IMR-90 (cell line): ENCODE results near the gene LRRC36. TPM values are rescaled to one million over a fixed set of nuclear protein-coding genes. Genes with fewer than 3 reads are reported as not detected.

Experiments
- ATAC-seq: fragments of 200-7000 bp; cut with Tn5 transposase; 2 replicates; pipeline ENCODE4 v1.9.1; 2020; ENCODE audit warnings: low read depth, mild to moderate bottlenecking, moderate library complexity
- BruUV-seq: library from RNA; stranded (reverse); fragments of 400-500 nt; replicated peaks from 2 replicates; lab custom pipeline; 2021; lab: Mats Ljungman, UMichigan
- CTCF ChIA-PET: fragments of 300-600 bp; formaldehyde crosslinking; extraction: SDS; loops from one replicate; lab custom pipeline; 2021; ENCODE audit warnings: antibody characterized with exemption; lab: Yijun Ruan, JAX
- POLR2A ChIA-PET: fragments of 300-600 bp; sonication (Branson Sonifier 250); formaldehyde crosslinking; loops from one replicate; lab custom pipeline; 2022; ENCODE audit warnings: antibody characterized with exemption; ENCODE audit not compliant: unreplicated experiment; lab: Charles Lee
- DNase-seq: peaks from one replicate; pipeline ENCODE4 v3.0.0; 2013
- H2AFZ ChIP-seq: replicated peaks from 2 replicates; pipeline ENCODE3; 2013; ENCODE audit warnings: low read length, mild to moderate bottlenecking; ENCODE audit not compliant: poor library complexity
- H2AK5ac ChIP-seq: 2 replicates; pipeline ENCODE4 v1.6.1; 2013; ENCODE audit warnings: low read depth, low read length, inconsistent platforms
- H2AK9ac ChIP-seq: replicated peaks from 2 replicates; pipeline ENCODE3; 2013; ENCODE audit warnings: mild to moderate bottlenecking, low read depth, low read length, moderate library complexity; ENCODE audit not compliant: poor library complexity
- H2BK120ac ChIP-seq: 2 replicates; pipeline ENCODE4 v1.6.1; 2013; ENCODE audit warnings: low read depth, low read length, inconsistent platforms
- H2BK15ac ChIP-seq: 3 replicates; pipeline ENCODE4 v1.6.1; 2013; ENCODE audit warnings: low read depth, low read length, inconsistent platforms
- H2BK20ac ChIP-seq: 2 replicates; pipeline ENCODE4 v1.6.1; 2013; ENCODE audit warnings: low read depth, mild to moderate bottlenecking, inconsistent platforms, low read length, moderate library complexity
- H2BK5ac ChIP-seq: 2 replicates; pipeline ENCODE4 v1.6.1; 2013; ENCODE audit warnings: mild to moderate bottlenecking, low read depth, low read length, inconsistent platforms; ENCODE audit not compliant: poor library complexity, severe bottlenecking
- H3K14ac ChIP-seq: replicated peaks from 2 replicates; pipeline ENCODE4 v1.6.1; 2013; ENCODE audit warnings: low read depth, low read length, inconsistent platforms
- H3K18ac ChIP-seq: 2 replicates; pipeline ENCODE4 v1.6.1; 2013; ENCODE audit warnings: low read depth, low read length, control low read depth
- H3K23ac ChIP-seq: 2 replicates; pipeline ENCODE4 v1.6.1; 2013; ENCODE audit warnings: low read depth, low read length, inconsistent platforms
- H3K27ac ChIP-seq: 2 replicates; pipeline ENCODE4 v1.5.1; 2013; ENCODE audit warnings: mild to moderate bottlenecking, control low read depth, low read length; ENCODE audit not compliant: insufficient read depth
- H3K27me3 ChIP-seq: 2 replicates; pipeline ENCODE4 v1.6.1; 2013; ENCODE audit warnings: low read length; ENCODE audit not compliant: control insufficient read depth, insufficient read depth
- H3K36me3 ChIP-seq: 2 replicates; pipeline ENCODE4 v1.6.1; 2013; ENCODE audit warnings: low read length, mixed read lengths; ENCODE audit not compliant: control insufficient read depth, insufficient read depth
- H3K4ac ChIP-seq: 2 replicates; pipeline ENCODE4 v1.6.1; 2013; ENCODE audit warnings: low read depth, low read length, inconsistent platforms
- H3K4me1 ChIP-seq: 2 replicates; pipeline ENCODE4 v1.6.1; 2013; ENCODE audit warnings: low read length, mixed read lengths; ENCODE audit not compliant: control insufficient read depth, insufficient read depth
- H3K4me2 ChIP-seq: 2 replicates; pipeline ENCODE4 v1.6.1; 2013; ENCODE audit warnings: low read depth, mild to moderate bottlenecking, control low read depth, low read length, moderate library complexity
- H3K4me3 ChIP-seq: 2 replicates; pipeline ENCODE4 v1.5.1; 2013; ENCODE audit warnings: low read depth, mild to moderate bottlenecking, control low read depth, low read length, moderate library complexity; ENCODE audit not compliant: insufficient read depth
- H3K56ac ChIP-seq: 2 replicates; pipeline ENCODE4 v1.6.1; 2013; ENCODE audit warnings: low read length, inconsistent platforms; ENCODE audit not compliant: insufficient read depth; ENCODE audit errors: extremely low read depth
- H3K79me1 ChIP-seq, 2 experiments: 2 replicates each; pipeline ENCODE4 v1.6.1; 2013; ENCODE audit warnings: low read length in 2 of 2, inconsistent platforms in 1 of 2, low read depth in 1 of 2
- H3K9ac ChIP-seq: 2 replicates; pipeline ENCODE4 v1.6.1; 2013; ENCODE audit warnings: low read depth, low read length, control low read depth
- H3K9me1 ChIP-seq: 2 replicates; pipeline ENCODE4 v1.6.1; 2013; ENCODE audit warnings: low read length, inconsistent platforms; ENCODE audit not compliant: insufficient read depth
- H3K9me3 ChIP-seq: 2 replicates; pipeline ENCODE4 v1.6.1; 2013; ENCODE audit warnings: low read length; ENCODE audit not compliant: control insufficient read depth, insufficient read depth
- H4K20me1 ChIP-seq: 2 replicates; pipeline ENCODE4 v1.6.1; 2013; ENCODE audit warnings: low read length, inconsistent platforms; ENCODE audit not compliant: insufficient read depth
- H4K5ac ChIP-seq: 2 replicates; pipeline ENCODE4 v1.6.1; 2013; ENCODE audit warnings: mild to moderate bottlenecking, low read depth, low read length, control low read depth
- H4K8ac ChIP-seq, 2 experiments: 2 replicates each; pipeline ENCODE4 v1.6.1; 2013; ENCODE audit warnings: low read depth in 2 of 2, low read length in 2 of 2, control low read depth in 1 of 2, inconsistent platforms in 1 of 2
- H4K91ac ChIP-seq: 2 replicates; pipeline ENCODE4 v1.6.1; 2013; ENCODE audit warnings: low read depth, low read length, inconsistent platforms; ENCODE audit not compliant: insufficient read depth
- BHLHE40 ChIP-seq: fragments of 150-350 bp; IDR thresholded peaks from 2 replicates; pipeline ENCODE4 v1.6.1; 2016; ENCODE audit warnings: mild to moderate bottlenecking, low read depth, low read length
- CEBPB ChIP-seq: IDR thresholded peaks from 2 replicates; pipeline ENCODE4 v1.6.1; 2012; ENCODE audit warnings: low read depth, low read length, improper control_type of control experiment
- CHD1 ChIP-seq: IDR thresholded peaks from 2 replicates; pipeline ENCODE4 v1.6.1; 2012; ENCODE audit warnings: low read depth, low read length, improper control_type of control experiment
- MXI1 ChIP-seq: IDR thresholded peaks from 2 replicates; pipeline ENCODE4 v1.6.1; 2012; ENCODE audit warnings: low read depth, mild to moderate bottlenecking, low read length, moderate library complexity, borderline replicate concordance
- NFE2L2 ChIP-seq: fragments of 150-350 bp; IDR thresholded peaks from 2 replicates; pipeline ENCODE4 v1.6.1; 2016; ENCODE audit warnings: low read depth, mild to moderate bottlenecking, low read length
- POLR2A ChIP-seq: IDR thresholded peaks from 2 replicates; pipeline ENCODE4 v1.6.1; 2012; ENCODE audit warnings: mild to moderate bottlenecking, low read depth, low read length
- RAD21 ChIP-seq: IDR thresholded peaks from 2 replicates; pipeline ENCODE4 v1.6.1; 2012; ENCODE audit warnings: low read length, improper control_type of control experiment
- SMC3 ChIP-seq: fragments of 150-350 bp; IDR thresholded peaks from 2 replicates; pipeline ENCODE4 v1.6.1; 2016; ENCODE audit warnings: low read depth, mild to moderate bottlenecking, antibody characterized with exemption, low read length, moderate library complexity
- WGBS, 2 experiments: methylation state at CpG; one replicate each; pipeline versions ENCODE4 v1.1.5 to v1.1.7; 2013; ENCODE audit warnings: missing lambda C conversion rate in 2 of 2; ENCODE audit not compliant: insufficient read length in 1 of 2; ENCODE audit errors: extremely low coverage in 2 of 2; 5-methylcytosine and 5-hydroxymethylcytosine counted together
- dilution Hi-C: fragments of 300-500 bp; cut with HindIII; formaldehyde crosslinking; loops from one replicate; pipeline ENCODE4 v1.14.3; 2018; ENCODE audit warnings: low sequenced_read_pairs; ENCODE audit not compliant: unreplicated experiment
- in situ Hi-C: fragments of 300-500 bp; cut with MboI; formaldehyde crosslinking; loops from 3 replicates; pipeline ENCODE4 v1.14.3; 2019; ENCODE audit warnings: low sequenced_read_pairs, inconsistent platforms, mixed read lengths
- intact Hi-C: fragments of 100-400 bp; cut with micrococcal nuclease; formaldehyde crosslinking; loops from 2 replicates; pipeline ENCODE4 v1.10.0; 2022
- polyA plus RNA-seq, 3 experiments: library from polyadenylated mRNA; depleted of rRNA; stranded (reverse); fragments of >200 nt; gene quantifications; 2 replicates each; pipeline ENCODE4 v1.2.3, GENCODE V29; 2012; ENCODE audit warnings: low replicate concordance in 1 of 3
- total RNA-seq: library from RNA; depleted of rRNA; stranded (reverse); fragments of >200 nt; gene quantifications from 2 replicates; pipeline ENCODE4 v1.2.3, GENCODE V29; 2012
- TF ChIP-seq, protein P1 (sequence below): fragments of 150-350 bp; IDR thresholded peaks from 2 replicates; pipeline ENCODE4 v1.6.1; 2016; ENCODE audit warnings: low read depth, mild to moderate bottlenecking, low read length, moderate library complexity, borderline replicate concordance
- TF ChIP-seq, protein P2 (sequence below): conservative IDR thresholded peaks from 2 replicates; pipeline ENCODE4 v1.5.1; 2012; ENCODE audit warnings: mild to moderate bottlenecking, low read depth, low read length, improper control_type of control experiment

The LRRC36 gene
- total and polyA plus RNA-seq, 2 of the 4 experiments (the other 2 are of a cell fraction) = 0.18 to 0.29 TPM

DNA sequence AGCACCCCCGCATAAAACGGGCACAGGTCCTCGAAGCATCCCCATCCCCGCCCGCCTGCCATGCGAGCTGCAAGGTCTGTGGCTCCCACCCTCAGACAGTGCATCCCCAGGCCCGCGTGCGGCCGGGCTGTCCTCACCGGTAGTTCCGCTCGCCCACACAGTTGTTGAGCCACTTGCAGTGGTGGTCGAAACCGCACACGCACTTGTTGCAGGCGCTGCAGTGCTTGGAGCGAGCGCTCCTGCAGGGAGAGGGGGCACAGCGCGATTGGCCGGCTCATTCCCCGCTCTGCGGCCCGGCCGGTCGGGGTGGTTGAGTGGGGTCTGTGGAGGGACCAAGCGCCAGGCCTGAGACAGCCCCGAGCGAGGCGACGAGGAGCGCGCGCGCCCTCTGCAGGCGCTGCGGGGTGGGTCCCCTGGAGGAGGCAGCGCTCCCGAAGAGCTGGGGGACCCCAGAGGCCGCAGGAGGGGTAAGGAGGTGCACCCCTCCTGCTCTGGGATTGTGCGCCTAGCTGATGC, 72.7 kb downstream of the LRRC36 start:
- H3K9me3 ChIP-seq = no peaks in the 10 kb centered on the region
- no peak overlapping the region for H4K91ac ChIP-seq
- no peak overlapping the region for H4K8ac ChIP-seq
- no TSS peak for BruUV-seq
- peak; percentile 73 for ATAC-seq
- H3K9me1 ChIP-seq = no peaks in the 10 kb centered on the region
- no peaks in the 10 kb centered on the region for H4K20me1 ChIP-seq
- in situ Hi-C loops (no loop called here), intact Hi-C loops (loop anchor here (2.0 kb wide), 1 partner anchor 138 kb away; no protein-coding TSS in a partner anchor), dilution Hi-C loops (no loop called here)
- H3K23ac ChIP-seq = no peak overlapping the region
- no peak overlapping the region for H2BK5ac ChIP-seq
- TF ChIP-seq, protein P1, sequence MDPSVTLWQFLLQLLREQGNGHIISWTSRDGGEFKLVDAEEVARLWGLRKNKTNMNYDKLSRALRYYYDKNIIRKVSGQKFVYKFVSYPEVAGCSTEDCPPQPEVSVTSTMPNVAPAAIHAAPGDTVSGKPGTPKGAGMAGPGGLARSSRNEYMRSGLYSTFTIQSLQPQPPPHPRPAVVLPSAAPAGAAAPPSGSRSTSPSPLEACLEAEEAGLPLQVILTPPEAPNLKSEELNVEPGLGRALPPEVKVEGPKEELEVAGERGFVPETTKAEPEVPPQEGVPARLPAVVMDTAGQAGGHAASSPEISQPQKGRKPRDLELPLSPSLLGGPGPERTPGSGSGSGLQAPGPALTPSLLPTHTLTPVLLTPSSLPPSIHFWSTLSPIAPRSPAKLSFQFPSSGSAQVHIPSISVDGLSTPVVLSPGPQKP = no peak
- TF ChIP-seq RAD21 = peak; percentile 63
- TF ChIP-seq CHD1 = no peak
- TF ChIP-seq, protein P2, sequence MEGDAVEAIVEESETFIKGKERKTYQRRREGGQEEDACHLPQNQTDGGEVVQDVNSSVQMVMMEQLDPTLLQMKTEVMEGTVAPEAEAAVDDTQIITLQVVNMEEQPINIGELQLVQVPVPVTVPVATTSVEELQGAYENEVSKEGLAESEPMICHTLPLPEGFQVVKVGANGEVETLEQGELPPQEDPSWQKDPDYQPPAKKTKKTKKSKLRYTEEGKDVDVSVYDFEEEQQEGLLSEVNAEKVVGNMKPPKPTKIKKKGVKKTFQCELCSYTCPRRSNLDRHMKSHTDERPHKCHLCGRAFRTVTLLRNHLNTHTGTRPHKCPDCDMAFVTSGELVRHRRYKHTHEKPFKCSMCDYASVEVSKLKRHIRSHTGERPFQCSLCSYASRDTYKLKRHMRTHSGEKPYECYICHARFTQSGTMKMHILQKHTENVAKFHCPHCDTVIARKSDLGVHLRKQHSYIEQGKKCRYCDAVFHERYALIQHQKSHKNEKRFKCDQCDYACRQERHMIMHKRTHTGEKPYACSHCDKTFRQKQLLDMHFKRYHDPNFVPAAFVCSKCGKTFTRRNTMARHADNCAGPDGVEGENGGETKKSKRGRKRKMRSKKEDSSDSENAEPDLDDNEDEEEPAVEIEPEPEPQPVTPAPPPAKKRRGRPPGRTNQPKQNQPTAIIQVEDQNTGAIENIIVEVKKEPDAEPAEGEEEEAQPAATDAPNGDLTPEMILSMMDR = peak; percentile 61
- no peak for TF ChIP-seq MXI1
- peak; percentile 60 for TF ChIP-seq SMC3
- no peak for TF ChIP-seq CEBPB
- TF ChIP-seq NFE2L2 = no peak
- TF ChIP-seq POLR2A = no peak
- TF ChIP-seq BHLHE40 = no peak
- H4K5ac ChIP-seq = no peak overlapping the region
- DNase-seq = no peak
- no peak overlapping the region for H3K4ac ChIP-seq
- H3K18ac ChIP-seq = no peak overlapping the region
- WGBS, 2 experiments = 35% methylated on average over 27 of the region's 42 CpGs; no CpG with 5 or more reads in 1 of the 2 experiments
- H2AK9ac ChIP-seq = peak overlapping the region; percentile 15
- H3K27ac ChIP-seq = no peak overlapping the region
- no peaks in the 10 kb centered on the region; a peak in 1 of 4 replicates for H3K79me1 ChIP-seq
- H2BK20ac ChIP-seq = no peak overlapping the region
- H2AFZ ChIP-seq = peak overlapping the region; percentile 53
- H2BK120ac ChIP-seq = no peak overlapping the region
- H2AK5ac ChIP-seq = 0 out of 2 replicates have a peak overlapping the region, but pooled peaks have one; percentile 5
- H3K4me3 ChIP-seq = no peak overlapping the region
- H3K9ac ChIP-seq = no peak overlapping the region
- H2BK15ac ChIP-seq = no peak overlapping the region
- no peak overlapping the region for H3K4me2 ChIP-seq
- no peak overlapping the region for H3K56ac ChIP-seq
- ChIA-PET POLR2A (no interaction called here), CTCF (interaction anchor here (0.6 to 1.3 kb wide), 13 partner anchors 8 to 390 kb away, joined by 3 to 7 read pairs (median 4); no protein-coding TSS in a partner anchor)
- peaks cover 11% of the 10 kb centered on the region for H3K4me1 ChIP-seq
- no peaks in the 10 kb centered on the region for H3K36me3 ChIP-seq
- no peaks in the 10 kb centered on the region for H3K27me3 ChIP-seq
- H3K14ac ChIP-seq = no peak overlapping the region
